SK-N-SH (cell line): ENCODE results near the gene OR2L13.

ENCODE experiments used
- CTCF ChIP-seq: fragments of 200-600 bp; sonication (generic); IDR thresholded peaks from 2 replicates; pipeline ENCODE4 v1.6.1; 2017; ENCODE audit warnings: antibody characterized with exemption, mild to moderate bottlenecking, moderate library complexity
- ELF1 ChIP-seq: IDR thresholded peaks from 2 replicates; pipeline ENCODE4 v1.4.0; 2012
- EP300 ChIP-seq, 2 experiments: IDR thresholded peaks; 2 replicates each; pipeline versions ENCODE4 v1.4.0 to v1.6.1; 2012; ENCODE audit warnings: borderline replicate concordance in 1 of 2, low read depth in 1 of 2, low read length in 1 of 2
- GABPA ChIP-seq: IDR thresholded peaks from 2 replicates; pipeline ENCODE4 v1.4.0; 2012; ENCODE audit warnings: low read depth, mild to moderate bottlenecking
- NFIC ChIP-seq: IDR thresholded peaks from 2 replicates; pipeline ENCODE4 v1.4.0; 2012; ENCODE audit warnings: borderline replicate concordance
- POLR2AphosphoS5 ChIP-seq: IDR thresholded peaks from 2 replicates; pipeline ENCODE4 v1.6.1; 2012; ENCODE audit warnings: low read depth, low read length
- RAD21 ChIP-seq: IDR thresholded peaks from 2 replicates; pipeline ENCODE4 v1.6.1; 2012; ENCODE audit warnings: mild to moderate bottlenecking, low read length
- RCOR1 ChIP-seq: fragments of 150-350 bp; IDR thresholded peaks from 2 replicates; pipeline ENCODE4 v1.6.1; 2017; ENCODE audit warnings: antibody characterized with exemption, low read length
- REST ChIP-seq: IDR thresholded peaks from 2 replicates; pipeline ENCODE4 v1.6.1; 2012; ENCODE audit warnings: mild to moderate bottlenecking, low read depth, low read length, moderate library complexity
- SMC3 ChIP-seq: IDR thresholded peaks from 2 replicates; pipeline ENCODE4 v1.6.1; 2012; ENCODE audit warnings: low read depth, low read length, improper control_type of control experiment
- TAF1 ChIP-seq: IDR thresholded peaks from 2 replicates; pipeline ENCODE4 v1.6.1; 2012; ENCODE audit warnings: low read depth, mild to moderate bottlenecking, low read length, moderate library complexity, borderline replicate concordance
- TEAD4 ChIP-seq: IDR thresholded peaks from 2 replicates; pipeline ENCODE4 v1.4.0; 2012; ENCODE audit warnings: mild to moderate bottlenecking, borderline replicate concordance; ENCODE audit not compliant: insufficient read depth
- USF2 ChIP-seq: fragments of 150-350 bp; IDR thresholded peaks from 2 replicates; pipeline ENCODE4 v1.6.1; 2017; ENCODE audit warnings: antibody characterized with exemption, low read length, low read depth, borderline replicate concordance
- YY1 ChIP-seq: IDR thresholded peaks from 2 replicates; pipeline ENCODE4 v1.4.0; 2012; ENCODE audit warnings: low read depth, mild to moderate bottlenecking

- no peak for TF ChIP-seq CTCF
- no peak for TF ChIP-seq REST
- TF ChIP-seq TAF1 = no peak
- TF ChIP-seq POLR2AphosphoS5 = no peak
- no peak for TF ChIP-seq EP300 (IDR thresholded peaks at IDR 0.05; ENCODE audit: borderline replicate concordance in 1 of 2, low read depth in 1 of 2, low read length in 1 of 2)
- TF ChIP-seq TEAD4 = no peak
- no peak for TF ChIP-seq RAD21
- no peak for TF ChIP-seq SMC3
- TF ChIP-seq GABPA = no peak
- no peak for TF ChIP-seq YY1
- TF ChIP-seq USF2 = no peak
- TF ChIP-seq RCOR1 = no peak
- no peak for TF ChIP-seq NFIC
- TF ChIP-seq ELF1 = no peak
Measured at GRCh38 chr1:248065071-248065470, 29.9 kb upstream of the OR2L13 start.
